RWPE1 (cell line): ENCODE results near the gene ANKRD44.

Experiments
- CTCF ChIA-PET: fragments of 350-600 bp; sonication (Branson Sonifier 250); formaldehyde crosslinking; extraction: SDS; loops from one replicate; lab custom pipeline; 2021; lab: Yijun Ruan, JAX
- POLR2A ChIA-PET: fragments of 400-600 bp; formaldehyde crosslinking; extraction: SDS; loops from one replicate; lab custom pipeline; 2020; ENCODE audit warnings: antibody characterized with exemption; ENCODE audit not compliant: low non-redundant PET; lab: Yijun Ruan, JAX
- DNase-seq: peaks from one replicate; pipeline ENCODE4 v3.0.0; 2012; ENCODE audit warnings: low spot score
- H3K27ac ChIP-seq: fragments of 450-650 bp; 2 replicates; pipeline ENCODE4 v1.5.1; 2017
- TF ChIP-seq, protein P1 (sequence below): fragments of 450-650 bp; conservative IDR thresholded peaks from 2 replicates; pipeline ENCODE4 v1.5.1; 2017; ENCODE audit warnings: low read depth, mild to moderate bottlenecking

The ANKRD44 gene

DNA sequence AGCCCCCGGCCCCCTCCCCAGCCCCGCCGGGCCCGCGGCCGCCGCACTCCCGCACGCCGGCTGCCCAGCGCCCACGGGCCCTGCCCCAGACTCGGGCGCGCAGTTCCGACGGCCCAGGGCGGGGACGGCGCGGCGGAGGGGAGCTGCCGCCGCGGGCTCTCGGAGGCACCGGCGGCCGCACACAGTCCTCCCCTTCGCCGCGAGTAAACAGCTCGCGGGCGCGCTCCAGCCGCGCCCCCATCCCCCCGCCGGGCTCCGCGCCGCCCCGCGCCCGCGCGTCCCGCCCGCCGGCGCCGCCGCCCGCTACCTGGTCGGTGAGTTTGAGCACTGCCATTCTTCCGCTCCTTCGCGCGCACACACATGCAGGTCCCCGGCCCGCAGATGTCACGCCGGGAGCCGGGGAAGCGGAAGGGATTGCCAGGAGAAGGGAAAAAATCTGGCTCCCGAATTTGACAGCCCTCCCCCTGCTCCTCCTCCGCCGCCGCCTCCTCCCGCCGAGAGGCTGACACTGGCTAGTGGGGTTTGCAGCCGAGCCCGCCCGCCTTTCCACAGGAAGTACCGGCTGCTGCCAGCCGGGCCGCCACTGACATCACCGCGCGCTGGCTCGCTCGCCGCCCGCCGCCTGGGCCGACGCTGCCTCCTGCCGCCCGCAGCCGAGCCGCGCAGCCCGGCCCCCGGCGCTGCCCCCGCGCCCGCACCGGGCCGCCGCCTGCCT is at the start of gene ANKRD44:
TSS of gene ANKRD44 (minus strand) at position 510 of the 715 bp plus-strand sequence. CDS start at position 334, 176 bp downstream.
- TF ChIP-seq, protein P1, sequence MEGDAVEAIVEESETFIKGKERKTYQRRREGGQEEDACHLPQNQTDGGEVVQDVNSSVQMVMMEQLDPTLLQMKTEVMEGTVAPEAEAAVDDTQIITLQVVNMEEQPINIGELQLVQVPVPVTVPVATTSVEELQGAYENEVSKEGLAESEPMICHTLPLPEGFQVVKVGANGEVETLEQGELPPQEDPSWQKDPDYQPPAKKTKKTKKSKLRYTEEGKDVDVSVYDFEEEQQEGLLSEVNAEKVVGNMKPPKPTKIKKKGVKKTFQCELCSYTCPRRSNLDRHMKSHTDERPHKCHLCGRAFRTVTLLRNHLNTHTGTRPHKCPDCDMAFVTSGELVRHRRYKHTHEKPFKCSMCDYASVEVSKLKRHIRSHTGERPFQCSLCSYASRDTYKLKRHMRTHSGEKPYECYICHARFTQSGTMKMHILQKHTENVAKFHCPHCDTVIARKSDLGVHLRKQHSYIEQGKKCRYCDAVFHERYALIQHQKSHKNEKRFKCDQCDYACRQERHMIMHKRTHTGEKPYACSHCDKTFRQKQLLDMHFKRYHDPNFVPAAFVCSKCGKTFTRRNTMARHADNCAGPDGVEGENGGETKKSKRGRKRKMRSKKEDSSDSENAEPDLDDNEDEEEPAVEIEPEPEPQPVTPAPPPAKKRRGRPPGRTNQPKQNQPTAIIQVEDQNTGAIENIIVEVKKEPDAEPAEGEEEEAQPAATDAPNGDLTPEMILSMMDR, result peak; percentile 79
- H3K27ac ChIP-seq, result peak within 1 kb of the TSS; percentile 65
- DNase-seq, result peak; percentile 87
- POLR2A ChIA-PET, result no interaction called here
- CTCF ChIA-PET, result interaction anchor here (1.1 kb wide), 1 partner anchor 120 kb away, joined by 4 read pairs; no protein-coding TSS in a partner anchor

DNA sequence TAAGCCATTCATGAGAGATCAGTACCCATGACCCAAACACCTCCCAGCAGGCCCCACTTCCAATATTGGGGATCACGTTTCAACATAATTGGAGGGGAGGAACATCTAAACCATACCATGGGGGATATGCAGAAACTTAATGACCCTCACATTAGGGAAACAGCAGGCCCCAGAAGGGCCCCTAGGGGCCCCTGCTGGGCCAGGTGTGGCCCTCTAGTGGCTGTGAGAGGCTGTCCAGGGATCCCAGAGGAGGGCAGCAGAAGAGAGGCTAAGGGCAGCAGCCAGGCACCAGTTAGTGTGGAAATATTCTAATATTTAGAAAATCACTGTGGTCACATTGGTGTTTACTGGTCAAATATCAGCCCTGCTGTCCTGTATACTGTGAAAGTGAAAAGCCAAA is 49.3 kb upstream of the ANKRD44 start:
- no peak overlapping the region for H3K27ac ChIP-seq
- ChIA-PET POLR2A (no interaction called here), CTCF (no interaction called here)

DNA sequence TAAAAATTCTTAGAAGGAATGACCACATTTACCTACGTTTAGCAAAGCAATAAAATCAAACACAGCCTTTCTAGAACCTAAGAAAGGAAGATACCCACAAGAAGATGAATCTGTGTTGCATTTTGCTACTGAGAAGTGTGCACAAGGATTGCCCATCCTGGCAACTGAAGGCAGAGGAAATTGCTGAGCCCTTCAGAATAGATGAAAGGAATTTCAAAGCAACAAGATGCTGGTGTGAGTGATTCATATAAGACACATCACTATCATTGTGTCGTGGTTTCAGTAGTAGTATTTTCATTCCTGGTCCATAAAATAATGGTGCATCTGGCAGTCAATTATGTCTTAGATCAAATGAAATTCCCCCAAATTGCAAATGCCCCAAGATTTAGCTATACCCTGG is 48.4 kb upstream of the ANKRD44 start:
- no peak overlapping the region for H3K27ac ChIP-seq
- ChIA-PET CTCF (interaction anchor here (0.7 kb wide), 1 partner anchor 198 kb away, joined by 3 read pairs; no protein-coding TSS in a partner anchor), POLR2A (no interaction called here)
- no peak for DNase-seq
- TF ChIP-seq, protein P1, result no peak

More for the DNA sequence above, 49.3 kb upstream of the ANKRD44 start:
- no peak for DNase-seq
- TF ChIP-seq, protein P1, result no peak

DNA sequence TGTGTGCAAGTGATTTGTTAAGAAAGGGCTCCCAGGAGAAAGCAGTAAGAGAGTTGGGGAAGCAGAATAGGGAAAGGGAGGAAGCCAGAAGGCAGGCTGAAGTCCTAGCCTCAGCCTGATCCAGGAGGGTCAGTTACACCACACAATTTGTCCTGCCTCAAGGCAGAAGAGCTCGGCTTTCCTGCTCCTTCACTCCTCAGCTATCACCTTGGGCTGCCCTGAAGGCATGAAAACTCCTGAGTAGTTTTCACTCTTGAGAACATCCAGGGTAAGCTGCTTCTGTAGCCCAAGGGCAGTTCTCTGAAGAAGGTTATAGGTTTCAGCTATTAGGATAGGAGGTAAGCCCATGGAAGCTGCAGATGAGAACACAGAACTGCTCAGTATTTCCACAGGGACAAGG is 47.4 kb upstream of the ANKRD44 start:
- TF ChIP-seq, protein P1, result no peak
- CTCF ChIA-PET, result no interaction called here
- DNase-seq, result no peak
- POLR2A ChIA-PET, result no interaction called here
- H3K27ac ChIP-seq, result no peak overlapping the region

DNA sequence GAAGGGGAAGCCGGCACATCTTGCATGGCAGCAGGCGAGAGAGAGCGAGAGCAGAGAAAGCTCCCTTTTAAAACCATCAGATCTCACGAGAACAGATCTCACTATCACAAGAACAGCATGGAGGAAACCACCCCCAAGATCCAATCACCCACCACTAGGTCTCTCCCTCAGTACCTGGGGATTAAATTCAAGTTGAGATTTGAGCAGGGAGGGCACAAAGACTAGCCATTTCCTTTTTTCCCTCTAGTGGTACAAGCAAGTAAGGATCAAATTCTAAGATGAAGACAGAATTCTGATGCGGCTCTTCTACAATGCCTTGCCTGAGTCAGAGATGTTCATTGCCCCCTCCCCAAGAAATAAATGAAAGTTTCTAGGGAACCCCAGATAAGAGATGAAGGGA is 45.6 kb upstream of the ANKRD44 start:
- DNase-seq, result no peak
- POLR2A ChIA-PET, result no interaction called here
- TF ChIP-seq, protein P1, result no peak
- no peak overlapping the region for H3K27ac ChIP-seq
- CTCF ChIA-PET, result interaction anchor here (0.9 kb wide), 1 partner anchor 13 kb away, joined by 6 read pairs; no protein-coding TSS in a partner anchor

DNA sequence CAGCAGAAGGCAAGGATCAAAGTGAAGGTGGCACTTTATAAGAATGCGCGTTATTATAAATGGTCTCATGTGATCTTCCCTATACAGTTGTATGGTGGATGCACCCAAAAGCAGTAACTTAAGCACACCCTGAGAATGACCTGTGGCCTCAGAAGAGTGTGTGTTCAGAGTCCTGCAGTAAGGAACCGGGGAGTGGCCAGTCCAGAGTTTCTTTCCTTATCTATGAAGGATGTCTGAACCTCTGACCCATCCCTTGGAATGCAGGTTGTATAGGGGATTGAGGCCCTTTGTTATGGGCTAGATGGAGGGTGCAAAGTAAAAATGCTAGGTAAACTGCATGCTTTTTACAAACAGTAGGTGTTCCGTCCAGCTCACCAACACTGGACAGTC is 43.6 kb upstream of the ANKRD44 start:
- TF ChIP-seq, protein P1, result no peak
- H3K27ac ChIP-seq, result no peak overlapping the region
- ChIA-PET CTCF (no interaction called here), POLR2A (no interaction called here)
- DNase-seq, result no peak
